HCT116 (cell line): ENCODE results near the gene PLCL2. TPM values are rescaled to one million over a fixed set of nuclear protein-coding genes. Genes with fewer than 3 reads are reported as not detected.

Experiments used
- ATAC-seq: fragments of 200-7000 bp; cut with Tn5 transposase; 2 replicates; pipeline ENCODE4 v1.9.1; 2020; ENCODE audit warnings: mild to moderate bottlenecking, moderate library complexity
- BruUV-seq: library from RNA; stranded (reverse); fragments of 400-500 nt; replicated peaks from 2 replicates; lab custom pipeline; 2021; lab: Mats Ljungman, UMichigan
- CTCF ChIA-PET: fragments of 300-600 bp; sonication (Branson Sonifier 250); formaldehyde crosslinking; loops from one replicate; lab custom pipeline; 2021; ENCODE audit warnings: antibody characterized with exemption; lab: Charles Lee
- POLR2A ChIA-PET: fragments of 300-600, 350-600 bp; sonication (Branson Sonifier 250); formaldehyde crosslinking; loops from one replicate; lab custom pipeline; 2021; ENCODE audit warnings: antibody characterized with exemption; lab: Charles Lee
- RAD21 ChIA-PET, 2 experiments: fragments of 300-600 bp; sonication (Branson Sonifier 250); formaldehyde crosslinking; loops; one replicate each; lab custom pipeline; 2023; ENCODE audit warnings: low total read pairs in 2 of 2; ENCODE audit not compliant: uncharacterized antibody in 2 of 2, unreplicated experiment in 2 of 2, low non-redundant PET in 1 of 2; lab: Charles Lee
- DNase-seq: peaks from one replicate; pipeline ENCODE4 v3.0.0-alpha.2; 2010; ENCODE audit warnings: low read depth, low spot score
- H2AFZ ChIP-seq: fragments of 200-600 bp; shearing (Covaris generic), sonication (generic); 2 replicates; pipeline ENCODE4 v1.6.1; 2017; ENCODE audit warnings: low read depth, mixed run types, mixed read lengths, antibody characterized with exemption, low read length; ENCODE audit not compliant: poor library complexity, severe bottlenecking
- H3K27ac ChIP-seq: 2 replicates; pipeline ENCODE4 v1.5.1; 2012; ENCODE audit warnings: low read depth, low read length
- H3K27me3 ChIP-seq: fragments of 200-600 bp; sonication (generic); 2 replicates; pipeline ENCODE4 v1.6.1; 2016; ENCODE audit warnings: mixed run types, low read length, mixed read lengths; ENCODE audit not compliant: insufficient read depth
- H3K36me3 ChIP-seq, 2 experiments: fragments of 200-500 bp in 1 of 2; fragments of 200-600 bp in 1 of 2; sonication (Bioruptor generic) in 1 of 2; sonication (generic) in 1 of 2; 2 replicates each; pipeline versions ENCODE4 v1.5.1 to v1.6.1; 2014 to 2016; ENCODE audit warnings: low read length in 2 of 2, inconsistent platforms in 1 of 2, mixed read lengths in 1 of 2, mixed run types in 1 of 2; ENCODE audit not compliant: insufficient read depth in 2 of 2, control insufficient read depth in 1 of 2
- H3K4me1 ChIP-seq, 2 experiments: fragments of 200-600 bp in 1 of 2; sonication (generic) in 1 of 2; 2 replicates each; pipeline versions ENCODE4 v1.5.1 to v1.6.1; 2012 to 2017; ENCODE audit warnings: low read length in 2 of 2, inconsistent platforms in 1 of 2, mild to moderate bottlenecking in 1 of 2, mixed read lengths in 1 of 2, mixed run types in 1 of 2, moderate library complexity in 1 of 2; ENCODE audit not compliant: insufficient read depth in 2 of 2, control insufficient read depth in 1 of 2
- H3K4me2 ChIP-seq: fragments of 200-600 bp; sonication (generic); 2 replicates; pipeline ENCODE4 v1.6.1; 2017; ENCODE audit warnings: mixed run types, low read length, mixed read lengths
- H3K4me3 ChIP-seq, 2 experiments: fragments of 200-600 bp in 1 of 2; sonication (generic) in 1 of 2; replicated peaks in 1 of 2; 2 replicates each; pipeline ENCODE4 v1.5.1; 2011 to 2016; ENCODE audit warnings: low read length in 2 of 2, control low read depth in 1 of 2, low read depth in 1 of 2, mild to moderate bottlenecking in 1 of 2, mixed read lengths in 1 of 2, mixed run types in 1 of 2
- H3K79me2 ChIP-seq: fragments of 200-600 bp; sonication (generic); 2 replicates; pipeline ENCODE4 v1.6.1; 2017; ENCODE audit warnings: mild to moderate bottlenecking, mixed run types, low read length, moderate library complexity, mixed read lengths; ENCODE audit not compliant: insufficient read depth
- H3K9ac ChIP-seq: fragments of 200-600 bp; sonication (generic); 2 replicates; pipeline ENCODE4 v1.6.1; 2016; ENCODE audit warnings: low read length, mixed read lengths
- H3K9me2 ChIP-seq: fragments of 200-600 bp; sonication (generic), shearing (Covaris generic); 2 replicates; pipeline ENCODE4 v1.6.1; 2017; ENCODE audit warnings: mixed run types, mild to moderate bottlenecking, moderate library complexity; ENCODE audit not compliant: insufficient read depth
- H3K9me3 ChIP-seq, 2 experiments: fragments of 200-500 bp in 1 of 2; fragments of 200-600 bp in 1 of 2; sonication (Bioruptor generic) in 1 of 2; sonication (generic) in 1 of 2; 2 replicates each; pipeline ENCODE4 v1.6.1; 2014 to 2017; ENCODE audit warnings: low read length in 2 of 2, mixed read lengths in 2 of 2, inconsistent platforms in 1 of 2, low read depth in 1 of 2, mild to moderate bottlenecking in 1 of 2, mixed run types in 1 of 2, moderate library complexity in 1 of 2; ENCODE audit not compliant: control insufficient read depth in 1 of 2, insufficient read depth in 1 of 2
- H4K20me1 ChIP-seq: fragments of 200-600 bp; sonication (generic), shearing (Covaris generic); 2 replicates; pipeline ENCODE4 v1.6.1; 2017; ENCODE audit warnings: mixed run types, mild to moderate bottlenecking, moderate library complexity; ENCODE audit not compliant: insufficient read depth
- EGR1 ChIP-seq: IDR thresholded peaks from 2 replicates; pipeline ENCODE4 v1.6.1; 2012; ENCODE audit warnings: low read depth
- MAX ChIP-seq: IDR thresholded peaks from 2 replicates; pipeline ENCODE4 v1.6.1; 2012
- POLR2AphosphoS5 ChIP-seq: IDR thresholded peaks from 2 replicates; pipeline ENCODE4 v1.6.1; 2011; ENCODE audit warnings: mild to moderate bottlenecking, low read depth, low read length, moderate library complexity
- RAD21 ChIP-seq: IDR thresholded peaks from 2 replicates; pipeline ENCODE4 v1.6.1; 2012; ENCODE audit warnings: low read depth, mild to moderate bottlenecking
- SRF ChIP-seq: IDR thresholded peaks from 2 replicates; pipeline ENCODE4 v1.6.1; 2012; ENCODE audit warnings: low read depth
- TCF7L2 ChIP-seq: IDR thresholded peaks from 2 replicates; pipeline ENCODE4 v1.7.0; 2011; ENCODE audit warnings: borderline replicate concordance, inconsistent platforms; ENCODE audit not compliant: insufficient read depth, insufficient read length; ENCODE audit errors: extremely low read depth
- YY1 ChIP-seq: IDR thresholded peaks from 2 replicates; pipeline ENCODE4 v1.6.1; 2011; ENCODE audit warnings: low read length, low read depth, moderate library complexity, mild to moderate bottlenecking; ENCODE audit not compliant: insufficient replicate concordance; ENCODE audit errors: extremely low read depth
- intact Hi-C: fragments of 100-400 bp; cut with micrococcal nuclease; formaldehyde crosslinking; loops from 2 replicates; pipeline ENCODE4 v1.10.0; 2022
- total RNA-seq: library from RNA; stranded (reverse); gene quantifications from one replicate; pipeline ENCODE4 v1.2.1, GENCODE V29; 2021; ENCODE audit not compliant: unreplicated experiment
- TF ChIP-seq, protein P1 (sequence below), 3 experiments: fragments of 200-600 bp in 1 of 3; sonication (generic) in 1 of 3; IDR thresholded peaks in 2 of 3; conservative IDR thresholded peaks in 1 of 3; 2 replicates each; pipeline ENCODE4 v1.5.1; 2012 to 2017; ENCODE audit warnings: low read depth in 2 of 3, low read length in 2 of 3, antibody characterized with exemption in 1 of 3, borderline replicate concordance in 1 of 3, control low read depth in 1 of 3, mild to moderate bottlenecking in 1 of 3, mixed read lengths in 1 of 3, mixed run types in 1 of 3, moderate library complexity in 1 of 3; ENCODE audit not compliant: insufficient read depth in 1 of 3

PLCL2 gene
- total RNA-seq, 1 experiment from 2014 or later = 2.2 TPM

GRCh38 chr3:16917980-16918682 is 33.4 kb downstream of the PLCL2 start:
- no peak for TF ChIP-seq EGR1
- TF ChIP-seq RAD21 = no peak
- no peak for TF ChIP-seq MAX
- no peak for TF ChIP-seq SRF
- TF ChIP-seq TCF7L2 = no peak
- TF ChIP-seq, protein P1, sequence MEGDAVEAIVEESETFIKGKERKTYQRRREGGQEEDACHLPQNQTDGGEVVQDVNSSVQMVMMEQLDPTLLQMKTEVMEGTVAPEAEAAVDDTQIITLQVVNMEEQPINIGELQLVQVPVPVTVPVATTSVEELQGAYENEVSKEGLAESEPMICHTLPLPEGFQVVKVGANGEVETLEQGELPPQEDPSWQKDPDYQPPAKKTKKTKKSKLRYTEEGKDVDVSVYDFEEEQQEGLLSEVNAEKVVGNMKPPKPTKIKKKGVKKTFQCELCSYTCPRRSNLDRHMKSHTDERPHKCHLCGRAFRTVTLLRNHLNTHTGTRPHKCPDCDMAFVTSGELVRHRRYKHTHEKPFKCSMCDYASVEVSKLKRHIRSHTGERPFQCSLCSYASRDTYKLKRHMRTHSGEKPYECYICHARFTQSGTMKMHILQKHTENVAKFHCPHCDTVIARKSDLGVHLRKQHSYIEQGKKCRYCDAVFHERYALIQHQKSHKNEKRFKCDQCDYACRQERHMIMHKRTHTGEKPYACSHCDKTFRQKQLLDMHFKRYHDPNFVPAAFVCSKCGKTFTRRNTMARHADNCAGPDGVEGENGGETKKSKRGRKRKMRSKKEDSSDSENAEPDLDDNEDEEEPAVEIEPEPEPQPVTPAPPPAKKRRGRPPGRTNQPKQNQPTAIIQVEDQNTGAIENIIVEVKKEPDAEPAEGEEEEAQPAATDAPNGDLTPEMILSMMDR (IDR thresholded peaks at IDR 0.05 in 2 of 3, conservative IDR thresholded peaks at IDR 0.05 in 1 of 3; ENCODE audit: borderline replicate concordance in 1 of 3, insufficient read depth in 1 of 3, low read depth in 2 of 3, low read length in 2 of 3) = no peak
- no peak for TF ChIP-seq YY1
- no peak for TF ChIP-seq POLR2AphosphoS5
- no peaks in the 10 kb centered on the region for H3K27me3 ChIP-seq
- ChIA-PET RAD21 (no interaction called here), POLR2A (no interaction called here), CTCF (interaction anchor here (1.3 kb wide), 1 partner anchor 10 kb away, joined by 3 read pairs; no protein-coding TSS in a partner anchor)
- H3K9me3 ChIP-seq = no peaks in the 10 kb centered on the region
- H3K4me2 ChIP-seq = no peak overlapping the region
- no TSS peak for BruUV-seq
- no peak for DNase-seq
- no peaks in the 10 kb centered on the region for H3K9me2 ChIP-seq
- H4K20me1 ChIP-seq = no peaks in the 10 kb centered on the region
- no peak overlapping the region for H3K27ac ChIP-seq
- intact Hi-C loops = no loop called here
- no peaks in the 10 kb centered on the region for H3K79me2 ChIP-seq
- no peaks in the 10 kb centered on the region for H3K36me3 ChIP-seq
- no peak for ATAC-seq
- H3K4me1 ChIP-seq = peaks cover 0 to 9% of the 10 kb centered on the region in 2 experiments; a peak in 1 of 4 replicates
- H3K9ac ChIP-seq = no peak overlapping the region
- H3K4me3 ChIP-seq = no peak overlapping the region
- no peak overlapping the region for H2AFZ ChIP-seq
